ENCODE data around the gene RPL19.
A peak's percentile ranks its signal among the peaks of the same experiment; 100 is the strongest.
"Not testable (repeated sequence)": the region's sequence is repeated elsewhere in the genome, so short reads cannot be mapped to it uniquely, and the experiment has no call there.

Gene RPL19

DNA sequence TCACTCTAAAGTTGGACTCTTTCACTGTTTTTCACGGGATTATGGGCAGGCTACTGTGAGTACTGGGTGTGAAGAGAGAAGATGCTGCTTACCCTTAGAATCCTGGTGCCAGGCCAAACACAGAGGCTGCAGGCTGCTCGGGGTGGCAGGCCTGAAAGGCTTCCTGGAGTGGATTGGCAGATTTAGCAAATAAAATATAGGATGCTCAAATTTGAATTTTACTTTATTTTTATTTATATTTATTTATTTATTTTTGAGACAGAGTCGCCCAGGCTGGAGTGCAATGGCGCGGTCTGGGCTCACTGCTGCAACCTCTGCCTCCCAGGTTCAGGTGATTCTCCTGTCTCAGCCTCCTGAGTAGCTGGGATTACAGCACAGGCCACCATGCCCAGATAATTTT is 40.5 kb downstream of the RPL19 start:
- DNase-seq (ENCODE audit: extremely low read depth in 1 of 2, low read depth in 1 of 2): no peak

DNA sequence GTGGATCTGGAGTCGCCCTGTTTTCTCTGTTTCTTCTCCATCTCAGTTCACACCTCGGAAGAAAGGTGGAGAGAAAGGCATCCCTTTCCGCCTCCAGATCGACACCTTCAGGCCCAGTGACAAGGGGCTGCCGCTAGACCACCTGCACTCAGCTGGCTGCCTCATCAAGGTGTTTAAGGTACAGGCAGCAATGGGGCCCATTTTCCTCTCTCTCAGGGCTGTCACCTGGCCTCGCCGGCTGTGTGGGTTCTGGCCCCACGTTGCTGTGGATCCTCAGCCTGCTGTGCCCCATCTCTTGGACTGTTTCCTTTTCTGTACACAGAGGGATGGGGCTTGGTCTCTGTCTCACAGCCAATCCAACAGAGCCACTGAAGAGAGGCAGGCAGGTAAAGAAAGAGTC is 43.1 kb downstream of the RPL19 start:
- DNase-seq (ENCODE audit: extremely low read depth in 1 of 2, low read depth in 1 of 2): no peak

- DNase-seq (ENCODE audit: extremely low read depth in 1 of 2, low read depth in 1 of 2): no peak
Measured at GRCh38 chr17:39244016-39244599, 44.0 kb downstream of the RPL19 start.

- DNase-seq (ENCODE audit: extremely low read depth in 1 of 2, low read depth in 1 of 2): peak; percentile 65 to 84
Measured at GRCh38 chr17:39244600-39245570, 44.8 kb downstream of the RPL19 start.

DNA sequence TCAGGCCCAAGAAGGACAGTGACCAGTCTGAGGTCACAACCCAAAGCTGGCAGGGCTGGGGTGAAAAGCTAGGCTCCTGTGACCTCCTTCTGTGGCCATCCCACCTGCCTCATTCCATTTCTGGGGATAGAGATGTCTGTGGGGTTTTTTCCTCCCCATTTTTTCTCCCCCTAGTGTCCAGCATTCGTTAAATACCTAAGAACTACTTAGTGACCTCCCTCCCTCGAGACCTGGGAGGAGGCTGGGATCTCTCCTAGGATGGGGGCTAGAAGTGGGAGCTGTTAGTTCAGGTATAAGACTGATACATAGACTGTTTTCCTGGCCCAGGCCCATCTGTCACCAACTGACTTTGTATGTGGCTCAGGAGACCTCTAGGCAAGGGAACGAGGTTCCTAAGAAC is 46.2 kb downstream of the RPL19 start:
- no peak for DNase-seq (ENCODE audit: extremely low read depth in 1 of 2, low read depth in 1 of 2)

GRCh38 chr17:39250076-39250475 is 50.0 kb downstream of the RPL19 start:
- not testable (repeated sequence) for DNase-seq (ENCODE audit: extremely low read depth in 1 of 2, low read depth in 1 of 2)

DNA sequence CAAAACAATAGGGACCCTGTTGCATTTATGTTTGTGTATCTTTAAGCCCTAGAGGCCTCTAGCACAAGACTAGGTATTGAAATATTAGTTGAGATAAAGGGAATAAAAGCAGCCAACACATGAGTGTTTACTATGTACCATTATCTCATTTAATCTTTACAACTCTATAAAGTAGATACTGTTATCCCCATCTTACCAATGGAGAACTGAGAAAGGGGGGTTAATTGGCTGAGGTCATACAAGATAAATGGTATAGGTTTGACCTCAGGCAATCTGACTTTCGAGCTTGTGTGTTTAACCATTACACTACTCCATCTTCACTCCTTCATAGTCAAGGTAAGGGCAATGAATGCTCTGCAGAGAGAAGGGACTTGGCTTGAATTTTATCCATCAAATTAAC is 51.9 kb downstream of the RPL19 start:
- no peak for DNase-seq (ENCODE audit: extremely low read depth in 1 of 2, low read depth in 1 of 2)

GRCh38 chr17:39252788-39253460 is 52.8 kb downstream of the RPL19 start:
- DNase-seq (ENCODE audit: extremely low read depth in 1 of 2, low read depth in 1 of 2): no peak

Measured in activated CD8-positive, alpha-beta memory T cell treated with anti-CD3 and anti-CD28 coated beads for 1 hour (primary cell).